Parietal lobe (tissue), 1 donor: ENCODE results near the gene INPP4A. TPM values are rescaled to one million over a fixed set of nuclear protein-coding genes. Genes with fewer than 3 reads are reported as not detected.

Experiments
- total RNA-seq: library from RNA; depleted of rRNA; stranded (reverse); fragments of >200 nt; gene quantifications from one replicate; pipeline ENCODE4 v1.2.3, GENCODE V29; 2014

Gene INPP4A
- total RNA-seq, result 146 TPM

GRCh38 chr2:98444436-98445176 is at the start of gene INPP4A:
Gene INPP4A, plus strand, starts transcription at chr2:98444858. Its CDS starts 75,191 bp downstream, at chr2:98520049.

GRCh38 chr2:98608116-98608961 is 163.7 kb downstream of the INPP4A start, which contains the start of the genes COA5 and UNC50:
Gene COA5, minus strand, starts transcription at chr2:98608512. Its CDS starts 107 bp downstream, at chr2:98608405.
Gene UNC50, plus strand, starts transcription at chr2:98608589. Its CDS starts 1,171 bp downstream, at chr2:98609760.

Other genes with a start within 250 kb of the INPP4A start
- 6.3 TPM for gene CNGA3, start 98.4 kb upstream of the INPP4A start, total RNA-seq
- 72.0 TPM for gene COA5, start 163.7 kb downstream of the INPP4A start, total RNA-seq
- gene UNC50, start 163.7 kb downstream of the INPP4A start, total RNA-seq, result 33.2 TPM